ENCODE results near the gene TRUB1.

- TF ChIP-seq, protein P1, sequence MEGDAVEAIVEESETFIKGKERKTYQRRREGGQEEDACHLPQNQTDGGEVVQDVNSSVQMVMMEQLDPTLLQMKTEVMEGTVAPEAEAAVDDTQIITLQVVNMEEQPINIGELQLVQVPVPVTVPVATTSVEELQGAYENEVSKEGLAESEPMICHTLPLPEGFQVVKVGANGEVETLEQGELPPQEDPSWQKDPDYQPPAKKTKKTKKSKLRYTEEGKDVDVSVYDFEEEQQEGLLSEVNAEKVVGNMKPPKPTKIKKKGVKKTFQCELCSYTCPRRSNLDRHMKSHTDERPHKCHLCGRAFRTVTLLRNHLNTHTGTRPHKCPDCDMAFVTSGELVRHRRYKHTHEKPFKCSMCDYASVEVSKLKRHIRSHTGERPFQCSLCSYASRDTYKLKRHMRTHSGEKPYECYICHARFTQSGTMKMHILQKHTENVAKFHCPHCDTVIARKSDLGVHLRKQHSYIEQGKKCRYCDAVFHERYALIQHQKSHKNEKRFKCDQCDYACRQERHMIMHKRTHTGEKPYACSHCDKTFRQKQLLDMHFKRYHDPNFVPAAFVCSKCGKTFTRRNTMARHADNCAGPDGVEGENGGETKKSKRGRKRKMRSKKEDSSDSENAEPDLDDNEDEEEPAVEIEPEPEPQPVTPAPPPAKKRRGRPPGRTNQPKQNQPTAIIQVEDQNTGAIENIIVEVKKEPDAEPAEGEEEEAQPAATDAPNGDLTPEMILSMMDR (conservative IDR thresholded peaks at IDR 0.05; ENCODE audit: low read depth, low read length), result no peak
- TF ChIP-seq EZH2 (IDR thresholded peaks at IDR 0.05; ENCODE audit: borderline replicate concordance, low read depth, low read length, poor library complexity, severe bottlenecking), result no peak
These were observed 21.3 kb upstream of the TRUB1 start for GRCh38 chr10:114916653-114917052.

Data from A673 (cell line).